ENCODE results near the gene SYNJ2. TPM values are rescaled to one million over a fixed set of nuclear protein-coding genes. Genes with fewer than 3 reads are reported as not detected.

SYNJ2 gene
- total and polyA plus RNA-seq, 3 donors from 2014 or later = 5.8 to 17.7 (median 7.6) TPM

DNA sequence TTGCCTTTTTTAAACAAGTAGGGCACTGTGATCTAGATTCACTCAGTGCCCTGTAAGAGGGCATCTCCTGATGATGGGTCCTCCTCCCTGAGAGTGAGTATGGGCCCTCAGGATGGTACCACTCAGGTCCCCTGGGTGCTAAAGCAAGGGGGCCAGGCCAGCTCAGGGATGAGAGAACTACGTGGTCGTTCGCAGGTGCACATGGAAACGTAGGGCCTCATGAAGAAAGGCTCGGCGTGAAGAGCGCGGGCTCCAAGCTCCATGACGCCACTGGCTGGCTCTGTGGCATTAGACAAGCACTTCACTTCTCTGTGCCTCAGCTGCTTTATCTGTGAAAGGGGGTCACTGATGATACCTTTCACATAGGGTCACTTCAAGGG lies 50.7 kb downstream of the SYNJ2 start:
- intact Hi-C loops (cut with DNase I; ENCODE audit: low total_unique reads) = no loop called here
- TF ChIP-seq POLR2A (IDR thresholded peaks at IDR 0.05) = no peak

DNA sequence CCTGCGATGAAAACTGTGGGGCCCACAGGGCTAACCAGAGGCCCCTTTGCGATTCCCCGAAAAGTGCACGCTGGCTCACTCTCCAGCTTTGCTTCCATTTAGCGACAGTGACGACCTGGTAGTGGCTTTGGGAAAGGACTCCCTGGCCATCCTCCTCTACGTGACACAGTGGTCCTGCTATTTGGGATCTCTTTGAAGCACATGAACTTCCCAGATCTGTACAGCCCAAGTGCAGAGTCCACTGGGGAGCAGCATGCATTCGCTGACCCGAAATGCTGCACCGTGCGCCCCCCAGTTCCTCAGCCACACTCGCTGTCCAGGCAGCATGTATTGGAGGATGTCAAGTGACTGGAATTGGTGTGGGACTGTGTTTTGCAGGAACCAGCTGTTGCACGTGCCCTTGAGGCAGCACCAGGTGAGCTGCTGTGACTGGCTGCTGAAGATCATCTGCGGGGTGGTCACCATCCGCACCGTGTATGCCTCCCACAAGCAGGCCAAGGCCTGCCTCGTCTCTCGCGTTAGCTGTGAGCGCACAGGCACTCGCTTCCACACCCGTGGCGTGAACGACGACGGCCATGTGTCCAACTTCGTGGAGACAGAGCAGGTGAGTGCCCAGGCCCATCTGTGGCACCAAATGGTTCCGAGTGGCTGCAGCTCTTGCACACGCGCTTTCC lies 51.6 kb downstream of the SYNJ2 start:
- no peaks in the 10 kb centered on the region for H3K27me3 ChIP-seq
- no peaks in the 10 kb centered on the region for H3K36me3 ChIP-seq (ENCODE audit: low read depth, missing control alignments)
- TF ChIP-seq, protein P1, sequence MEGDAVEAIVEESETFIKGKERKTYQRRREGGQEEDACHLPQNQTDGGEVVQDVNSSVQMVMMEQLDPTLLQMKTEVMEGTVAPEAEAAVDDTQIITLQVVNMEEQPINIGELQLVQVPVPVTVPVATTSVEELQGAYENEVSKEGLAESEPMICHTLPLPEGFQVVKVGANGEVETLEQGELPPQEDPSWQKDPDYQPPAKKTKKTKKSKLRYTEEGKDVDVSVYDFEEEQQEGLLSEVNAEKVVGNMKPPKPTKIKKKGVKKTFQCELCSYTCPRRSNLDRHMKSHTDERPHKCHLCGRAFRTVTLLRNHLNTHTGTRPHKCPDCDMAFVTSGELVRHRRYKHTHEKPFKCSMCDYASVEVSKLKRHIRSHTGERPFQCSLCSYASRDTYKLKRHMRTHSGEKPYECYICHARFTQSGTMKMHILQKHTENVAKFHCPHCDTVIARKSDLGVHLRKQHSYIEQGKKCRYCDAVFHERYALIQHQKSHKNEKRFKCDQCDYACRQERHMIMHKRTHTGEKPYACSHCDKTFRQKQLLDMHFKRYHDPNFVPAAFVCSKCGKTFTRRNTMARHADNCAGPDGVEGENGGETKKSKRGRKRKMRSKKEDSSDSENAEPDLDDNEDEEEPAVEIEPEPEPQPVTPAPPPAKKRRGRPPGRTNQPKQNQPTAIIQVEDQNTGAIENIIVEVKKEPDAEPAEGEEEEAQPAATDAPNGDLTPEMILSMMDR (IDR thresholded peaks at IDR 0.05) = no peak
- no peak for TF ChIP-seq POLR2A (IDR thresholded peaks at IDR 0.05)
- H3K27ac ChIP-seq = no peak overlapping the region
- 93 to 95% methylated on average over 18 to 30 of the region's 30 CpGs for WGBS, 2 donors
- peaks cover 12% of the 10 kb centered on the region for H3K4me1 ChIP-seq
- intact Hi-C loops (cut with DNase I; ENCODE audit: low total_unique reads) = no loop called here
- no peaks in the 10 kb centered on the region for H3K9me3 ChIP-seq
- no peak overlapping the region for H3K4me3 ChIP-seq
- DNase-seq = no peak

More for the DNA sequence above, 50.7 kb downstream of the SYNJ2 start:
- H3K27me3 ChIP-seq = no peaks in the 10 kb centered on the region
- no peak overlapping the region for H3K27ac ChIP-seq
- WGBS, 2 donors = 86 to 91% methylated on average over 9 of the region's 9 CpGs
- no peaks in the 10 kb centered on the region for H3K9me3 ChIP-seq
- no peak for DNase-seq
- H3K4me1 ChIP-seq = peaks cover 12% of the 10 kb centered on the region
- H3K36me3 ChIP-seq (ENCODE audit: low read depth, missing control alignments) = no peaks in the 10 kb centered on the region
- no peak overlapping the region for H3K4me3 ChIP-seq

DNA sequence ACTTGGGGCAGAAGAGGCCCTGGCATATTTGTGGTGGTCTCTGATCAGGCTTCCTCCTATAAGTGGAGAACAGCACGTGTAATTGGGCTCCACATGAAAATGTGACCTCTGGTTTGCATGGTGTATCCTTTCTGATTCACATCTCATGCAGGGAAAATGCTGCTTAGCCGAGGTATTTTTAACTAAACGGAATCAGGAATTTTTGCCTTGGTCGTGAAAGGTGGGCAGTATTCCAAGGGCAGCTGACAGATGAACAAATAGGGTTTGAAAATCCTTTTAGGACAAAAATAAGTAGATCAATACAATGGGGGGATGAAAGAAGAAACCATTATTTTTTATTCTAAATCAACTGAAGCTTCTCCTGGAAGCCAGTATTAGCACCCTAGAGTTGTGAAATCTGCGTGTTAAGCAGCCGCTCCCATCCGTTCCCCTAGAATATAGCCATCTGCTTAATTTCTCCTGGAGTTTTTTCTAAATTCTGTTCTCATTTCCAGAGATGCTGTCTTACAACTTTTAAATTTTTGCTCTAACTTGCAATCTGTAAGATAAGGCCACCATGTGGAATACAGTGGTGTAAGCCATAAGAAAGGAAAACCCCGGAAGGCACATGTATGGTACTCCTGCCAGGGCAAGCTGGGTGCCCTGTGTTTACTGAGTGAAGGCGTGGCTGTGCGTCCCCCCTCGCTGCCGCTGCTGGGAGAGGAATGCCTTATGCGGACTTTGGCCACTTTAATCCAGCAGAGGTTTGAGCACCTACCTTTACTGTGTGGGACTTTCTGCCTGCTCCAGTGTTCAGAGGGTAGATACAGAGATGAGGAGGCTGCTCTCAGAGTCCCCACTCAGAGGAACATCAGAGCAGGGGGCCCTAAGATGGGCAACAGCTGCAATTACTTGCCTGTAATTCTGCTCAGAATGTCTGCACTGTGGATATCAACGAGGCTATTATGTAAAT lies 52.4 kb downstream of the SYNJ2 start:
- no peaks in the 10 kb centered on the region for H3K36me3 ChIP-seq (ENCODE audit: low read depth, missing control alignments)
- peaks cover 12% of the 10 kb centered on the region for H3K4me1 ChIP-seq
- no peak for TF ChIP-seq POLR2A (IDR thresholded peaks at IDR 0.05)
- TF ChIP-seq, protein P1 (IDR thresholded peaks at IDR 0.05) = no peak
- DNase-seq = no peak
- 88 to 94% methylated on average over 14 of the region's 14 CpGs for WGBS, 2 donors
- no peaks in the 10 kb centered on the region for H3K27me3 ChIP-seq
- no peak overlapping the region for H3K4me3 ChIP-seq
- no peak overlapping the region for H3K27ac ChIP-seq
- no peaks in the 10 kb centered on the region for H3K9me3 ChIP-seq
- intact Hi-C loops (cut with DNase I; ENCODE audit: low total_unique reads) = no loop called here

DNA sequence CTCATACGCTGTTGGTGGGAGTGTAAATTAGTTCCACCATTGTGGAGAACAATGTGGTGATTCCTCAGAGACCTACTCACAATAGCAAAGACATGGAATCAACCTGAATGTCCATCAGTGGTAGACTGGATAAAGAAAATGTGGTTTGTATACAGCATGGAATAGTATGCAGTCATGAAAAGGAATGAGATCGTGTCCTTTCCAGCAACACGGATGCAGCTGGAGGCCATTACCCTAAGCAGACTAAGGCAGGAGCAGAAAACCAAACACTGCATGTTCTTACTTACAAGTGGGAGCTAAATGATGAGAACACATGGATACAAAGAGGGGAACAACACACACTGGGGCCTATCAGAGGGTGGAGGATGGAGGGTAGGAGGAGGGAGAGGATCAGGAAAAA lies 54.6 kb downstream of the SYNJ2 start:
- Histone ChIP-seq H3K9me3 (no peaks in the 10 kb centered on the region), H3K27me3 (no peaks in the 10 kb centered on the region), H3K4me1 (peaks cover 28% of the 10 kb centered on the region), H3K4me3 (no peak overlapping the region), H3K36me3 (ENCODE audit: low read depth, missing control alignments) (no peaks in the 10 kb centered on the region), H3K27ac (no peak overlapping the region)
- DNase-seq = no peak
- intact Hi-C loops (cut with DNase I; ENCODE audit: low total_unique reads) = no loop called here
- no peak for TF ChIP-seq POLR2A (IDR thresholded peaks at IDR 0.05)
- TF ChIP-seq, protein P1 (IDR thresholded peaks at IDR 0.05) = no peak
- WGBS, 2 donors = 81 to 98% methylated on average over 3 of the region's 3 CpGs

DNA sequence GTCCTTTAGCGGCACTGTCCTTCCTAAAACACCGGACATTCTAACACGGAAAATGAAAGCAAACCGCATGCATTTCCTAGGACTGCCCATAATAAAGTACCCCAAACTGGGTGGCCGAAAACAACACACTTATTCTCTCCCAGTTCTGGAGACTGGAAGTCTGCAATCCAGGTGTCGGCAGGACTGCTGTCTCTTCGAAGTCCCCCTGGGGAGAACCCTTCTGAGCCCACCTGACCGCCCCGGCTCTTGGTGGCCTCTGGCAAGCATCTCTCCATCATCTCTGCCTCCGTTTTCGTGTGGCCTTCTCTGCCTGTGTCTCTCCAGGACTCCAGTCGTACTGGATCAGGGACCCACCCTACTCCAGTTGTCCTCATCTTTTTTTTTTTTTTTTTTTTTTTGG lies 55.4 kb downstream of the SYNJ2 start:
- TF ChIP-seq POLR2A (IDR thresholded peaks at IDR 0.05) = no peak
- TF ChIP-seq, protein P1 (IDR thresholded peaks at IDR 0.05) = no peak
- H3K4me1 ChIP-seq = peaks cover 30% of the 10 kb centered on the region
- DNase-seq = no peak
- H3K36me3 ChIP-seq (ENCODE audit: low read depth, missing control alignments) = no peaks in the 10 kb centered on the region
- no peaks in the 10 kb centered on the region for H3K9me3 ChIP-seq
- 94 to 96% methylated on average over 12 of the region's 12 CpGs for WGBS, 2 donors
- no peak overlapping the region for H3K27ac ChIP-seq
- H3K4me3 ChIP-seq = no peak overlapping the region
- intact Hi-C loops (cut with DNase I; ENCODE audit: low total_unique reads) = no loop called here
- H3K27me3 ChIP-seq = no peaks in the 10 kb centered on the region
